H1 (cell line): ENCODE data around the gene GPLD1. TPM values are rescaled to one million over a fixed set of nuclear protein-coding genes. Genes with fewer than 3 reads are reported as not detected.

Experiments
- CTCF ChIA-PET: fragments of 300-600 bp; sonication (Branson Sonifier 250); formaldehyde crosslinking; loops from one replicate; lab custom pipeline; 2021; ENCODE audit not compliant: partially characterized antibody; lab: Charles Lee
- POLR2A ChIA-PET: fragments of 300-600 bp; sonication (Branson Sonifier 250); formaldehyde crosslinking; loops from one replicate; lab custom pipeline; 2021; ENCODE audit warnings: inconsistent platforms; ENCODE audit not compliant: partially characterized antibody; lab: Charles Lee
- DNase-seq, 2 experiments: peaks; one replicate each; pipeline versions ENCODE4 v3.0.0 to v3.0.0-alpha.2; 2010 to 2022; ENCODE audit warnings: low spot score in 2 of 2, low read depth in 1 of 2, mixed read lengths in 1 of 2
- FAIRE-seq: peaks from 2 replicates; lab custom pipeline; 2011; peaks lifted over from hg19 to GRCh38; lab: Jason Lieb, UNC
- H2AFZ ChIP-seq: 2 replicates; pipeline ENCODE4 v1.8.1; 2012; ENCODE audit warnings: low read length, inconsistent platforms
- H2AK5ac ChIP-seq: 2 replicates; pipeline ENCODE4 v1.6.1; 2013; ENCODE audit warnings: low read depth, low read length
- H2BK120ac ChIP-seq: replicated peaks from 2 replicates; pipeline ENCODE3; 2013; ENCODE audit warnings: low read depth, low read length, inconsistent platforms
- H2BK12ac ChIP-seq: 2 replicates; pipeline ENCODE4 v1.6.1; 2013; ENCODE audit warnings: low read depth, low read length
- H2BK15ac ChIP-seq: 2 replicates; pipeline ENCODE4 v1.6.1; 2013; ENCODE audit warnings: low read length
- H2BK20ac ChIP-seq: 2 replicates; pipeline ENCODE4 v1.6.1; 2013; ENCODE audit warnings: low read length
- H2BK5ac ChIP-seq: 2 replicates; pipeline ENCODE4 v1.6.1; 2013; ENCODE audit warnings: low read depth, low read length
- H3K14ac ChIP-seq: 2 replicates; pipeline ENCODE4 v1.6.1; 2013; ENCODE audit warnings: inconsistent platforms; ENCODE audit not compliant: insufficient read length
- H3K18ac ChIP-seq: 2 replicates; pipeline ENCODE4 v1.6.1; 2013; ENCODE audit warnings: low read length; ENCODE audit errors: extremely low read depth
- H3K23ac ChIP-seq: 2 replicates; pipeline ENCODE4 v1.6.1; 2013; ENCODE audit warnings: inconsistent platforms; ENCODE audit not compliant: insufficient read length
- H3K23me2 ChIP-seq: 2 replicates; pipeline ENCODE4 v1.6.1; 2013; ENCODE audit warnings: low read depth, low read length
- H3K27ac ChIP-seq: 2 replicates; pipeline ENCODE4 v1.6.1; 2011; ENCODE audit warnings: low read depth, low read length, inconsistent platforms
- H3K27me3 ChIP-seq, 4 experiments: replicated peaks in 1 of 4; 1 replicate in 1 of 4; 2 replicates in 3 of 4; pipeline versions ENCODE4 v1.6.1 to v1.8.1; 2011 to 2013; ENCODE audit warnings: low read length in 3 of 4, mild to moderate bottlenecking in 3 of 4, inconsistent platforms in 2 of 4, mixed read lengths in 2 of 4, moderate library complexity in 1 of 4; ENCODE audit not compliant: control insufficient read depth in 3 of 4, insufficient read depth in 3 of 4; ENCODE audit errors: extremely low read depth in 1 of 4
- H3K36me3 ChIP-seq, 4 experiments: 2 replicates each; pipeline versions ENCODE4 v1.6.1 to v1.8.1; 2011 to 2013; ENCODE audit warnings: mild to moderate bottlenecking in 4 of 4, low read length in 3 of 4, moderate library complexity in 2 of 4, control low read depth in 1 of 4, inconsistent platforms in 1 of 4; ENCODE audit not compliant: insufficient read depth in 4 of 4, control insufficient read depth in 2 of 4
- H3K4ac ChIP-seq: replicated peaks from 2 replicates; pipeline ENCODE3; 2013; ENCODE audit warnings: low read length, low read depth, mixed read lengths, inconsistent platforms; ENCODE audit not compliant: insufficient read length
- H3K4me1 ChIP-seq, 4 experiments: replicated peaks in 1 of 4; 1 replicate in 1 of 4; 2 replicates in 3 of 4; pipeline versions ENCODE4 v1.6.1 to v1.8.1; 2011 to 2013; ENCODE audit warnings: low read length in 3 of 4, inconsistent platforms in 2 of 4, mixed read lengths in 1 of 4; ENCODE audit not compliant: insufficient read depth in 4 of 4, control insufficient read depth in 3 of 4
- H3K4me2 ChIP-seq, 2 experiments: 2 replicates each; pipeline versions ENCODE4 v1.6.1 to v1.8.1; 2011 to 2013; ENCODE audit warnings: low read depth in 2 of 2, low read length in 2 of 2, control low read depth in 1 of 2, inconsistent platforms in 1 of 2, mild to moderate bottlenecking in 1 of 2; ENCODE audit not compliant: insufficient read depth in 1 of 2
- H3K4me3 ChIP-seq, 4 experiments: fragments of 200-600, 300-600 bp in 1 of 4; sonication (generic), shearing (Covaris generic), sonication (Bioruptor Twin) in 1 of 4; 2 replicates each; pipeline versions ENCODE4 v1.5.1 to v1.8.1; 2011 to 2016; ENCODE audit warnings: low read length in 4 of 4, low read depth in 3 of 4, control low read depth in 2 of 4, inconsistent platforms in 2 of 4, mild to moderate bottlenecking in 2 of 4, mixed read lengths in 1 of 4, moderate library complexity in 1 of 4; ENCODE audit not compliant: insufficient read depth in 2 of 4; ENCODE audit errors: extremely low read depth in 1 of 4
- H3K56ac ChIP-seq: replicated peaks from 2 replicates; pipeline ENCODE3; 2013; ENCODE audit warnings: low read depth, mild to moderate bottlenecking, mixed read lengths, low read length, inconsistent platforms; ENCODE audit not compliant: insufficient read length
- H3K79me1 ChIP-seq: 2 replicates; pipeline ENCODE4 v1.6.1; 2013; ENCODE audit warnings: low read depth, low read length, control low read depth
- H3K79me2 ChIP-seq, 2 experiments: 2 replicates each; pipeline versions ENCODE4 v1.6.1 to v1.8.1; 2012 to 2013; ENCODE audit warnings: low read length in 2 of 2, mild to moderate bottlenecking in 2 of 2, inconsistent platforms in 1 of 2; ENCODE audit not compliant: insufficient read depth in 2 of 2, control insufficient read depth in 1 of 2
- H3K9ac ChIP-seq, 4 experiments: replicated peaks in 1 of 4; 1 replicate in 1 of 4; 2 replicates in 3 of 4; pipeline versions ENCODE4 v1.6.1 to v1.8.1; 2011 to 2013; ENCODE audit warnings: low read depth in 3 of 4, low read length in 3 of 4, control low read depth in 2 of 4, mild to moderate bottlenecking in 2 of 4, moderate library complexity in 2 of 4, inconsistent platforms in 1 of 4; ENCODE audit errors: extremely low read depth in 1 of 4
- H3K9me3 ChIP-seq, 2 experiments: 2 replicates each; pipeline versions ENCODE4 v1.6.1 to v1.8.1; 2012 to 2013; ENCODE audit warnings: mild to moderate bottlenecking in 2 of 2, moderate library complexity in 2 of 2, control low read depth in 1 of 2, inconsistent platforms in 1 of 2, low read depth in 1 of 2, low read length in 1 of 2, mixed read lengths in 1 of 2; ENCODE audit not compliant: insufficient read depth in 2 of 2
- H4K20me1 ChIP-seq, 2 experiments: replicated peaks in 1 of 2; 2 replicates each; pipeline versions ENCODE3 to v1.8.1; 2011 to 2013; ENCODE audit warnings: inconsistent platforms in 2 of 2, low read length in 2 of 2, mild to moderate bottlenecking in 1 of 2; ENCODE audit not compliant: insufficient read depth in 2 of 2, control insufficient read depth in 1 of 2
- H4K5ac ChIP-seq: 2 replicates; pipeline ENCODE4 v1.6.1; 2013; ENCODE audit warnings: low read length, low read depth, mixed read lengths, inconsistent platforms; ENCODE audit not compliant: insufficient read length
- H4K8ac ChIP-seq: 2 replicates; pipeline ENCODE4 v1.8.0; 2013; ENCODE audit warnings: mild to moderate bottlenecking, moderate library complexity, low read length, inconsistent platforms; ENCODE audit not compliant: insufficient read depth; ENCODE audit errors: extremely low read depth
- H4K91ac ChIP-seq: replicated peaks from 2 replicates; pipeline ENCODE3; 2013; ENCODE audit warnings: low read length, mixed read lengths, inconsistent platforms; ENCODE audit not compliant: insufficient read length
- BCL11A ChIP-seq, 2 experiments: IDR thresholded peaks; one replicate each; pipeline ENCODE4 v1.6.1; 2011; ENCODE audit warnings: low read depth in 2 of 2, low read length in 2 of 2, mild to moderate bottlenecking in 2 of 2
- CBX8 ChIP-seq: fragments of 300-800, 300-1000 bp; sonication (generic); IDR thresholded peaks from 2 replicates; pipeline ENCODE4 v1.7.1; 2016; ENCODE audit warnings: low read depth, low read length, borderline replicate concordance
- CHD2 ChIP-seq: IDR thresholded peaks from 2 replicates; pipeline ENCODE4 v1.6.1; 2012; ENCODE audit warnings: low read length, improper control_type of control experiment
- EGR1 ChIP-seq: IDR thresholded peaks from 2 replicates; pipeline ENCODE4 v1.6.1; 2011; ENCODE audit warnings: low read depth, low read length, borderline replicate concordance
- FOSL1 ChIP-seq: IDR thresholded peaks from 2 replicates; pipeline ENCODE4 v1.6.1; 2011; ENCODE audit warnings: mild to moderate bottlenecking, low read depth, low read length, moderate library complexity; ENCODE audit not compliant: insufficient read depth
- GTF2F1 ChIP-seq: IDR thresholded peaks from 2 replicates; pipeline ENCODE4 v1.6.1; 2012; ENCODE audit warnings: low read depth, low read length, improper control_type of control experiment, borderline replicate concordance
- JUN ChIP-seq: IDR thresholded peaks from 2 replicates; pipeline ENCODE4 v1.6.1; 2011; ENCODE audit warnings: low read depth, mild to moderate bottlenecking, improper control_type of control experiment, low read length
- JUND ChIP-seq: IDR thresholded peaks from 2 replicates; pipeline ENCODE4 v1.6.1; 2011; ENCODE audit warnings: mild to moderate bottlenecking, improper control_type of control experiment, low read length
- KDM5A ChIP-seq: fragments of 200-600 bp; IDR thresholded peaks from 2 replicates; pipeline ENCODE4 v1.7.1; 2012; ENCODE audit warnings: mild to moderate bottlenecking, low read length, inconsistent platforms, mixed read lengths
- PHF8 ChIP-seq: fragments of 200-600 bp; sonication (generic); conservative IDR thresholded peaks from 2 replicates; pipeline ENCODE4 v1.7.1; 2012; ENCODE audit warnings: low read depth, mild to moderate bottlenecking, inconsistent platforms, low read length, moderate library complexity
- POLR2AphosphoS5 ChIP-seq: IDR thresholded peaks from 2 replicates; pipeline ENCODE4 v1.6.1; 2011; ENCODE audit warnings: low read depth, low read length
- POU5F1 ChIP-seq: IDR thresholded peaks from 2 replicates; pipeline ENCODE4 v1.6.1; 2011; ENCODE audit warnings: low read depth, mild to moderate bottlenecking, low read length, moderate library complexity
- WGBS, 2 experiments: shearing (Covaris generic) in 1 of 2; methylation state at CpG; one replicate each; pipeline versions ENCODE4 v1.1.6 to v1.1.7; 2013 to 2015; ENCODE audit warnings: low lambda C conversion rate in 2 of 2, mixed read lengths in 2 of 2, inconsistent platforms in 1 of 2, low coverage in 1 of 2, missing lambda C conversion rate in 1 of 2; ENCODE audit not compliant: insufficient replicate concordance in 2 of 2, insufficient coverage in 1 of 2, insufficient read length in 1 of 2; ENCODE audit errors: extremely low coverage in 1 of 2, missing lambda C conversion rate in 1 of 2; 5-methylcytosine and 5-hydroxymethylcytosine counted together
- polyA plus RNA-seq, 7 experiments: library from polyadenylated mRNA; depleted of rRNA in 3 of 7; stranded (reverse) in 5 of 7; unstranded in 2 of 7; fragments of >200 nt in 5 of 7; fragments of 200-250 nt in 2 of 7; gene quantifications; 1 replicate in 5 of 7; 2 replicates in 1 of 7; 4 replicates in 1 of 7; pipeline versions ENCODE4 v1.2.1 to v1.2.3, GENCODE V29; 2011 to 2013; ENCODE audit warnings: missing spikeins in 2 of 7, mixed read lengths in 2 of 7
- total RNA-seq: library from RNA; stranded (reverse); fragmentation: NEBNext Ultra II Directional; extraction: Animal tissue kit (Norgen Biotek cat#: 25700); gene quantifications from 2 replicates; pipeline ENCODE4 v1.2.1, GENCODE V29; 2021

Gene GPLD1
- total and polyA plus RNA-seq, 2 of the 8 experiments (the other 6 are each of a cell fraction or from before 2014, with no cell fraction given), result 3.7 to 5.3 TPM

- Histone ChIP-seq H3K27me3 (no peaks in the 10 kb centered on the region), H3K79me1 (no peaks in the 10 kb centered on the region), H2BK5ac (no peak overlapping the region), H3K79me2 (no peaks in the 10 kb centered on the region), H4K91ac (no peak overlapping the region), H2BK15ac (no peak overlapping the region), H3K27ac (no peak overlapping the region), H3K4me2 (no peak overlapping the region), H4K8ac (no peak overlapping the region), H2BK120ac (no peak overlapping the region), H3K56ac (no peak overlapping the region), H4K20me1 (no peaks in the 10 kb centered on the region), H3K4me3 (no peak overlapping the region), H3K9ac (no peak overlapping the region), H4K5ac (no peak overlapping the region), H3K4me1 (no peaks in the 10 kb centered on the region; a peak in 1 of 7 replicates), H3K9me3 (no peaks in the 10 kb centered on the region), H3K36me3 (no peaks in the 10 kb centered on the region), H3K23ac (no peak overlapping the region), H2AFZ (no peak overlapping the region), H3K14ac (no peak overlapping the region), H3K18ac (no peak overlapping the region), H3K23me2 (no peaks in the 10 kb centered on the region), H2BK20ac (no peak overlapping the region), H2AK5ac (no peak overlapping the region), H3K4ac (no peak overlapping the region), H2BK12ac (no peak overlapping the region)
- POLR2A ChIA-PET, result no interaction called here
- TF ChIP-seq CBX8, result no peak
- TF ChIP-seq JUND, result no peak
- TF ChIP-seq FOSL1, result no peak
- no peak for TF ChIP-seq EGR1
- TF ChIP-seq GTF2F1, result no peak
- no peak for TF ChIP-seq CHD2
- no peak for TF ChIP-seq POU5F1
- TF ChIP-seq BCL11A (IDR thresholded peaks at IDR 0.05; ENCODE audit: low read depth in 2 of 2, low read length in 2 of 2), result no peak
- no peak for TF ChIP-seq POLR2AphosphoS5
- no peak for TF ChIP-seq KDM5A
- TF ChIP-seq PHF8, result no peak
- no peak for TF ChIP-seq JUN
- 89% methylated on average over 14 of the region's 14 CpGs; no CpG with 5 or more reads in 1 of the 2 experiments for WGBS, 2 experiments
- DNase-seq (no peak), FAIRE-seq (no peak)
- CTCF ChIA-PET, result interaction anchor here (2.4 kb wide), 1 partner anchor 16 kb away, joined by 6 read pairs; no protein-coding TSS in a partner anchor
Observed at GRCh38 chr6:24504649-24505586, 15.5 kb upstream of the GPLD1 start.
